D341Med (cell line): ENCODE measurements around the gene AKR1A1.
"Not testable (repeated sequence)": the region's sequence is repeated elsewhere in the genome, so short reads cannot be mapped to it uniquely, and the experiment has no call there.

ENCODE experiments used
- DNase-seq: peaks from one replicate; pipeline ENCODE4 v3.0.0; 2012; ENCODE audit warnings: low spot score

AKR1A1 gene

GRCh38 chr1:45523975-45524374, 26.7 kb upstream of the AKR1A1 start:
- not testable (repeated sequence) for DNase-seq

- DNase-seq = no peak
These were observed 24.4 kb upstream of the AKR1A1 start for GRCh38 chr1:45526135-45526644.

GRCh38 chr1:45530632-45531135, 19.9 kb upstream of the AKR1A1 start:
- peak; percentile 38 for DNase-seq

- DNase-seq = no peak
These were observed 18.8 kb upstream of the AKR1A1 start for GRCh38 chr1:45531873-45532272.

GRCh38 chr1:45535988-45536766, 14.4 kb upstream of the AKR1A1 start:
- no peak for DNase-seq

- DNase-seq = no peak
These were observed 13.7 kb upstream of the AKR1A1 start for GRCh38 chr1:45536886-45537285.

- no peak for DNase-seq
These were observed 9.4 kb upstream of the AKR1A1 start for GRCh38 chr1:45541193-45541592.

- DNase-seq = no peak
These were observed 8.0 kb upstream of the AKR1A1 start for GRCh38 chr1:45542591-45542990.

GRCh38 chr1:45543581-45544417, 6.8 kb upstream of the AKR1A1 start:
- no peak for DNase-seq

GRCh38 chr1:45544530-45544929, 6.1 kb upstream of the AKR1A1 start:
- no peak for DNase-seq

- no peak for DNase-seq
These were observed 5.6 kb upstream of the AKR1A1 start for GRCh38 chr1:45545019-45545493.

GRCh38 chr1:45545553-45546310, 4.9 kb upstream of the AKR1A1 start:
- DNase-seq = no peak

GRCh38 chr1:45551684-45552083, 1.1 kb downstream of the AKR1A1 start:
- DNase-seq = no peak

- DNase-seq = no peak
These were observed 1.7 kb downstream of the AKR1A1 start for GRCh38 chr1:45552331-45552730.

- no peak for DNase-seq
These were observed 3.6 kb downstream of the AKR1A1 start for GRCh38 chr1:45554198-45554597.

GRCh38 chr1:45557422-45557944, 6.9 kb downstream of the AKR1A1 start:
- no peak for DNase-seq

- DNase-seq = no peak
These were observed 13.2 kb downstream of the AKR1A1 start for GRCh38 chr1:45563843-45564242.

- DNase-seq = no peak
These were observed 16.1 kb downstream of the AKR1A1 start for GRCh38 chr1:45566722-45567121.

GRCh38 chr1:45567911-45568310, 17.3 kb downstream of the AKR1A1 start:
- DNase-seq = no peak

GRCh38 chr1:45568421-45568820, 17.8 kb downstream of the AKR1A1 start:
- DNase-seq = no peak

GRCh38 chr1:45569571-45569961, 18.9 kb downstream of the AKR1A1 start:
- no peak for DNase-seq
